Measurements from ENCODE around the gene DDA1.

DNA sequence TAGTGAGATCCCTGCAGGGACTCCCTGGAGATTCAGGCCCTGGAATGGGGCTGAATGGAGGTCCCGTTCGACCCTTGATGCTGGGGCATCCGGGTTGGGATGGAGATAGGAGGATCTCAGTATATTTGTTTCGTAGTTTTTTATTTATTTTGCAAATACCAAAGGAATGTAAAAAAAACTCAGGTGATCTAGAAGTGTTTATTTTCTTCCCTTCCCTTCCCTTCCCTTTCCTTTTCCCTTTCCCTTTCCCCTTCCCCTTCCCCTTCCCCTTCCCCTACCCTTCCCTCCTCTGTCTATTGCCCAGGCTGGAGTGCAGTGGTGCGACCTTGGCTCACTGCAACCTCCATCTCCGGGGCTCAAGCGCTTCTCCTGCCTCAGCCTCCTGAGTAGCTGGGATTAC lies 32.5 kb downstream of the DDA1 start:
- no peak for TF ChIP-seq CTCF (IDR thresholded peaks at IDR 0.05)
- TF ChIP-seq POLR2A (IDR thresholded peaks at IDR 0.05), result no peak
- TF ChIP-seq POLR2AphosphoS5 (IDR thresholded peaks at IDR 0.05), result no peak
- TF ChIP-seq EP300 (IDR thresholded peaks at IDR 0.05), result no peak
